ENCODE measurements around the gene TEDDM1.

DNA sequence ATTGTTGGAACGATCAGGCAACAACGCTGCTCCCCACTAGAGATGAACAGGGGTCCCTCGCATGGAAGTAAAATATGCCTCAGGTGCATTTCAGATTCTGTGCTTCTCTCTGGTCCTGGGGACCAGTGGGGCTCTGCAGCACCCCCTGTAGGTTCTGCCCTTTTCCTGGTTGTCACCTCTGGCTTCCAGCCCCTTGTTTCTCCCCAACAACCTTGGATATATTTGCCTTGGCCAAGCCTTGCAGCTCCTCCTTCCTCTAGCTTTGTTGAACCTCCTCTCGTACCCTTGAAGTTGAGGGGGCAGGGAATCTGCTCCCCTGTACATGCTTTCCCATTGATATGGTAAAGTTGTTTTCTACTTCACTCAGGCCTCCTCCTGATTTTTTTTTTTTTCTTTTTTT lies 44.0 kb upstream of the TEDDM1 start:
- TF ChIP-seq, protein P1, sequence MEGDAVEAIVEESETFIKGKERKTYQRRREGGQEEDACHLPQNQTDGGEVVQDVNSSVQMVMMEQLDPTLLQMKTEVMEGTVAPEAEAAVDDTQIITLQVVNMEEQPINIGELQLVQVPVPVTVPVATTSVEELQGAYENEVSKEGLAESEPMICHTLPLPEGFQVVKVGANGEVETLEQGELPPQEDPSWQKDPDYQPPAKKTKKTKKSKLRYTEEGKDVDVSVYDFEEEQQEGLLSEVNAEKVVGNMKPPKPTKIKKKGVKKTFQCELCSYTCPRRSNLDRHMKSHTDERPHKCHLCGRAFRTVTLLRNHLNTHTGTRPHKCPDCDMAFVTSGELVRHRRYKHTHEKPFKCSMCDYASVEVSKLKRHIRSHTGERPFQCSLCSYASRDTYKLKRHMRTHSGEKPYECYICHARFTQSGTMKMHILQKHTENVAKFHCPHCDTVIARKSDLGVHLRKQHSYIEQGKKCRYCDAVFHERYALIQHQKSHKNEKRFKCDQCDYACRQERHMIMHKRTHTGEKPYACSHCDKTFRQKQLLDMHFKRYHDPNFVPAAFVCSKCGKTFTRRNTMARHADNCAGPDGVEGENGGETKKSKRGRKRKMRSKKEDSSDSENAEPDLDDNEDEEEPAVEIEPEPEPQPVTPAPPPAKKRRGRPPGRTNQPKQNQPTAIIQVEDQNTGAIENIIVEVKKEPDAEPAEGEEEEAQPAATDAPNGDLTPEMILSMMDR (IDR thresholded peaks at IDR 0.05), result no peak
- TF ChIP-seq POLR2A (IDR thresholded peaks at IDR 0.05) (no peak), POLR2AphosphoS5 (IDR thresholded peaks at IDR 0.05) (no peak)
